Loucy (cell line): ENCODE results near the gene DOCK10.

Experiments
- EZH2phosphoT487 ChIP-seq: fragments of 200-600 bp; IDR thresholded peaks from 2 replicates; pipeline ENCODE4 v1.6.1; 2018; ENCODE audit warnings: antibody characterized with exemption, mild to moderate bottlenecking, moderate library complexity, borderline replicate concordance
- TF ChIP-seq, protein P1 (sequence below): fragments of 200-600 bp; sonication (generic); conservative IDR thresholded peaks from 2 replicates; pipeline ENCODE4 v1.5.1; 2014; ENCODE audit warnings: mild to moderate bottlenecking, antibody characterized with exemption, low read length

DNA sequence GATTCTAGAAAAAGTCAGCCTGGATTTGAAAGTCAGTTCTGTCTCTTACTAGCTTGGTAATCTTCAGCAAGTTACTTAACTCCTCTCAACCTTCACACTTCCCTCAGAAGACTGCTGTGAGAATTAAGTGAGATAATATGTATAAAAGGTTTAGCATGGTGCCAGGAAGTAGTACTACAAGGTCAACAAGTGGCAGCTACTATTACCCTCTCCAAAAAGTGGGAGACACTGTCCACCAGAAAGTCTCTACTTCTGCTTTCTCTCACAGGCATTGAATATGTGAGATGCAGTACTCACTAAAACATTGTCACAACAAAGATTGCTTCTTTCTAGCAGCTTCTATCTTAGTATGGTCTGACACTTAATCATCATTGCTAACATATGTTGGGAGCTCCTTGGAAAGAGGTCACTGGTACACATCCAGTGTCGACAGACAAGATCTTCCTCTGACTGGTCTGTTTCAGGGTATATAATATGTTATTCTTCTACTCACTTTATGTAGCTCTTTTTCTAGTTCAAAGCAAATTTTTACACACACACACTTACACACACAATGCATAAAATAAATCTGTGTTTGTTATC lies 47.9 kb downstream of the DOCK10 start:
- TF ChIP-seq, protein P1, sequence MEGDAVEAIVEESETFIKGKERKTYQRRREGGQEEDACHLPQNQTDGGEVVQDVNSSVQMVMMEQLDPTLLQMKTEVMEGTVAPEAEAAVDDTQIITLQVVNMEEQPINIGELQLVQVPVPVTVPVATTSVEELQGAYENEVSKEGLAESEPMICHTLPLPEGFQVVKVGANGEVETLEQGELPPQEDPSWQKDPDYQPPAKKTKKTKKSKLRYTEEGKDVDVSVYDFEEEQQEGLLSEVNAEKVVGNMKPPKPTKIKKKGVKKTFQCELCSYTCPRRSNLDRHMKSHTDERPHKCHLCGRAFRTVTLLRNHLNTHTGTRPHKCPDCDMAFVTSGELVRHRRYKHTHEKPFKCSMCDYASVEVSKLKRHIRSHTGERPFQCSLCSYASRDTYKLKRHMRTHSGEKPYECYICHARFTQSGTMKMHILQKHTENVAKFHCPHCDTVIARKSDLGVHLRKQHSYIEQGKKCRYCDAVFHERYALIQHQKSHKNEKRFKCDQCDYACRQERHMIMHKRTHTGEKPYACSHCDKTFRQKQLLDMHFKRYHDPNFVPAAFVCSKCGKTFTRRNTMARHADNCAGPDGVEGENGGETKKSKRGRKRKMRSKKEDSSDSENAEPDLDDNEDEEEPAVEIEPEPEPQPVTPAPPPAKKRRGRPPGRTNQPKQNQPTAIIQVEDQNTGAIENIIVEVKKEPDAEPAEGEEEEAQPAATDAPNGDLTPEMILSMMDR: no peak
- TF ChIP-seq EZH2phosphoT487: no peak
